Hepatocyte (in vitro differentiated cells): Measurements from ENCODE around the gene TMEM26. TPM values are rescaled to one million over a fixed set of nuclear protein-coding genes. Genes with fewer than 3 reads are reported as not detected.

ENCODE experiments used
- DNase-seq: peaks from one replicate; pipeline ENCODE4 v3.0.0-alpha.2; 2016; ENCODE audit warnings: low spot score
- H2AFZ ChIP-seq: fragments of 200-600 bp; sonication (generic); 2 replicates; pipeline ENCODE4 v1.6.0; 2016; ENCODE audit warnings: antibody characterized with exemption, mild to moderate bottlenecking
- H3K27ac ChIP-seq: fragments of 200-600 bp; sonication (generic); 2 replicates; pipeline ENCODE4 v1.5.1; 2016; ENCODE audit warnings: mild to moderate bottlenecking
- H3K27me3 ChIP-seq: fragments of 200-600 bp; sonication (generic); 2 replicates; pipeline ENCODE4 v1.6.1; 2016
- H3K36me3 ChIP-seq: fragments of 200-600 bp; sonication (generic); replicated peaks from 2 replicates; pipeline ENCODE4 v1.5.1; 2016; ENCODE audit warnings: low read depth; ENCODE audit not compliant: insufficient read depth
- H3K4me1 ChIP-seq: fragments of 200-600 bp; sonication (generic); 2 replicates; pipeline ENCODE4 v1.5.1; 2016; ENCODE audit warnings: mild to moderate bottlenecking, moderate library complexity; ENCODE audit not compliant: insufficient read depth
- H3K4me2 ChIP-seq: fragments of 200-600 bp; sonication (generic); 2 replicates; pipeline ENCODE4 v1.6.0; 2016
- H3K4me3 ChIP-seq: fragments of 200-600 bp; sonication (generic); 2 replicates; pipeline ENCODE4 v1.5.1; 2016; ENCODE audit warnings: mild to moderate bottlenecking
- H3K79me2 ChIP-seq: fragments of 200-600 bp; sonication (generic); 2 replicates; pipeline ENCODE4 v1.6.0; 2017; ENCODE audit warnings: mild to moderate bottlenecking
- H3K9me2 ChIP-seq: fragments of 200-600 bp; sonication (generic); replicated peaks from 2 replicates; pipeline ENCODE4 v1.6.0; 2017; ENCODE audit warnings: mild to moderate bottlenecking; ENCODE audit not compliant: insufficient read depth
- H3K9me3 ChIP-seq: fragments of 200-600 bp; sonication (generic); 2 replicates; pipeline ENCODE4 v1.5.1; 2016; ENCODE audit warnings: low read depth, mild to moderate bottlenecking
- H4K20me1 ChIP-seq: fragments of 200-600 bp; sonication (generic); 2 replicates; pipeline ENCODE4 v1.6.0; 2016; ENCODE audit warnings: mild to moderate bottlenecking; ENCODE audit not compliant: insufficient read depth, poor library complexity, severe bottlenecking
- EZH2 ChIP-seq: fragments of 200-600 bp; sonication (generic); IDR thresholded peaks from 2 replicates; pipeline ENCODE4 v1.6.1; 2016; ENCODE audit warnings: antibody characterized with exemption, mild to moderate bottlenecking, borderline replicate concordance
- EZH2phosphoT487 ChIP-seq: fragments of 200-600 bp; sonication (generic); IDR thresholded peaks from one replicate; pipeline ENCODE4 v1.6.1; 2018; ENCODE audit warnings: antibody characterized with exemption, mild to moderate bottlenecking, low read depth, moderate library complexity; ENCODE audit not compliant: unreplicated experiment, severe bottlenecking
- WGBS: methylation state at CpG from one replicate; pipeline ENCODE4 v1.1.6; 2016; ENCODE audit warnings: low lambda C conversion rate; ENCODE audit errors: missing lambda C conversion rate; 5-methylcytosine and 5-hydroxymethylcytosine counted together
- polyA plus RNA-seq: library from polyadenylated mRNA; unstranded; fragments of >200 nt; fragmentation: Nextera tagmentation; extraction: Ambion mirVana; gene quantifications from 2 replicates; pipeline ENCODE4 v1.2.1, GENCODE V29; 2016
- total RNA-seq: library from RNA; depleted of rRNA; stranded (reverse); fragments of >200 nt; gene quantifications from 2 replicates; pipeline ENCODE4 v1.2.3, GENCODE V29; 2014
- TF ChIP-seq, protein P1 (sequence below): fragments of 200-600 bp; sonication (generic); IDR thresholded peaks from 2 replicates; pipeline ENCODE4 v1.5.1; 2016; ENCODE audit warnings: antibody characterized with exemption, mild to moderate bottlenecking; ENCODE audit not compliant: poor library complexity

TMEM26 gene
- total and polyA plus RNA-seq, 2 experiments from 2014 or later, result 0.39 to 3.3 TPM

- no peaks in the 10 kb centered on the region for H3K9me3 ChIP-seq
- H4K20me1 ChIP-seq, result no peaks in the 10 kb centered on the region
- no peak overlapping the region for H3K27ac ChIP-seq
- WGBS, result 85% methylated on average over 3 of the region's 3 CpGs
- H3K4me2 ChIP-seq, result peak overlapping the region; percentile 93
- TF ChIP-seq, protein P1, sequence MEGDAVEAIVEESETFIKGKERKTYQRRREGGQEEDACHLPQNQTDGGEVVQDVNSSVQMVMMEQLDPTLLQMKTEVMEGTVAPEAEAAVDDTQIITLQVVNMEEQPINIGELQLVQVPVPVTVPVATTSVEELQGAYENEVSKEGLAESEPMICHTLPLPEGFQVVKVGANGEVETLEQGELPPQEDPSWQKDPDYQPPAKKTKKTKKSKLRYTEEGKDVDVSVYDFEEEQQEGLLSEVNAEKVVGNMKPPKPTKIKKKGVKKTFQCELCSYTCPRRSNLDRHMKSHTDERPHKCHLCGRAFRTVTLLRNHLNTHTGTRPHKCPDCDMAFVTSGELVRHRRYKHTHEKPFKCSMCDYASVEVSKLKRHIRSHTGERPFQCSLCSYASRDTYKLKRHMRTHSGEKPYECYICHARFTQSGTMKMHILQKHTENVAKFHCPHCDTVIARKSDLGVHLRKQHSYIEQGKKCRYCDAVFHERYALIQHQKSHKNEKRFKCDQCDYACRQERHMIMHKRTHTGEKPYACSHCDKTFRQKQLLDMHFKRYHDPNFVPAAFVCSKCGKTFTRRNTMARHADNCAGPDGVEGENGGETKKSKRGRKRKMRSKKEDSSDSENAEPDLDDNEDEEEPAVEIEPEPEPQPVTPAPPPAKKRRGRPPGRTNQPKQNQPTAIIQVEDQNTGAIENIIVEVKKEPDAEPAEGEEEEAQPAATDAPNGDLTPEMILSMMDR, result no peak
- no peak overlapping the region for H3K4me3 ChIP-seq
- no peak for DNase-seq
- no peaks in the 10 kb centered on the region for H3K36me3 ChIP-seq
- no peak overlapping the region for H2AFZ ChIP-seq
- peaks cover 3% of the 10 kb centered on the region for H3K4me1 ChIP-seq
- H3K79me2 ChIP-seq, result no peaks in the 10 kb centered on the region
- no peaks in the 10 kb centered on the region for H3K9me2 ChIP-seq
- peaks cover 42% of the 10 kb centered on the region for H3K27me3 ChIP-seq
These were observed 1.8 kb downstream of the TMEM26 start for GRCh38 chr10:61451357-61451756.

- H2AFZ ChIP-seq, result no peak overlapping the region
- no peaks in the 10 kb centered on the region for H3K9me3 ChIP-seq
- TF ChIP-seq EZH2, result no peak
- TF ChIP-seq EZH2phosphoT487, result no peak
- TF ChIP-seq, protein P1, result no peak
- H3K79me2 ChIP-seq, result no peaks in the 10 kb centered on the region
- H3K36me3 ChIP-seq, result no peaks in the 10 kb centered on the region
- no peaks in the 10 kb centered on the region for H3K9me2 ChIP-seq
- 74% methylated on average over 5 of the region's 5 CpGs for WGBS
- no peak overlapping the region for H3K4me2 ChIP-seq
- no peaks in the 10 kb centered on the region for H3K4me1 ChIP-seq
- DNase-seq, result no peak
- H3K27ac ChIP-seq, result no peak overlapping the region
- H3K27me3 ChIP-seq, result peaks cover 26% of the 10 kb centered on the region
- no peak overlapping the region for H3K4me3 ChIP-seq
- no peaks in the 10 kb centered on the region for H4K20me1 ChIP-seq
These were observed 4.2 kb downstream of the TMEM26 start for GRCh38 chr10:61448841-61449600.

- no peaks in the 10 kb centered on the region for H3K9me2 ChIP-seq
- TF ChIP-seq, protein P1, result no peak
- TF ChIP-seq EZH2, result no peak
- TF ChIP-seq EZH2phosphoT487, result no peak
- no peaks in the 10 kb centered on the region for H3K36me3 ChIP-seq
- no peak overlapping the region for H3K4me3 ChIP-seq
- no peak for DNase-seq
- H3K9me3 ChIP-seq, result no peaks in the 10 kb centered on the region
- no peaks in the 10 kb centered on the region for H4K20me1 ChIP-seq
- H2AFZ ChIP-seq, result no peak overlapping the region
- no peak overlapping the region for H3K4me2 ChIP-seq
- no peaks in the 10 kb centered on the region for H3K4me1 ChIP-seq
- H3K27me3 ChIP-seq, result peaks cover 20% of the 10 kb centered on the region
- H3K79me2 ChIP-seq, result no peaks in the 10 kb centered on the region
- no peak overlapping the region for H3K27ac ChIP-seq
- 76% methylated on average over 3 of the region's 3 CpGs for WGBS
These were observed 5.1 kb downstream of the TMEM26 start for GRCh38 chr10:61448091-61448490.
